Stimulated activated CD4-positive, alpha-beta T cell treated with anti-CD3 and anti-CD28 coated beads, Interleukin-1b, Interleukin-23, amount 100 ng/mL, for 4 hours (primary cell): ENCODE measurements around the gene AADACL4.

ENCODE experiments used
- DNase-seq, 2 donors: peaks; one replicate each; pipeline ENCODE4 v3.0.0-alpha.2; 2020; ENCODE audit warnings: low read depth in 2 of 2

AADACL4 gene

GRCh38 chr1:12613180-12613579, 30.7 kb upstream of the AADACL4 start:
- no peak for DNase-seq

GRCh38 chr1:12614402-12615158, 29.3 kb upstream of the AADACL4 start:
- DNase-seq: no peak

DNA sequence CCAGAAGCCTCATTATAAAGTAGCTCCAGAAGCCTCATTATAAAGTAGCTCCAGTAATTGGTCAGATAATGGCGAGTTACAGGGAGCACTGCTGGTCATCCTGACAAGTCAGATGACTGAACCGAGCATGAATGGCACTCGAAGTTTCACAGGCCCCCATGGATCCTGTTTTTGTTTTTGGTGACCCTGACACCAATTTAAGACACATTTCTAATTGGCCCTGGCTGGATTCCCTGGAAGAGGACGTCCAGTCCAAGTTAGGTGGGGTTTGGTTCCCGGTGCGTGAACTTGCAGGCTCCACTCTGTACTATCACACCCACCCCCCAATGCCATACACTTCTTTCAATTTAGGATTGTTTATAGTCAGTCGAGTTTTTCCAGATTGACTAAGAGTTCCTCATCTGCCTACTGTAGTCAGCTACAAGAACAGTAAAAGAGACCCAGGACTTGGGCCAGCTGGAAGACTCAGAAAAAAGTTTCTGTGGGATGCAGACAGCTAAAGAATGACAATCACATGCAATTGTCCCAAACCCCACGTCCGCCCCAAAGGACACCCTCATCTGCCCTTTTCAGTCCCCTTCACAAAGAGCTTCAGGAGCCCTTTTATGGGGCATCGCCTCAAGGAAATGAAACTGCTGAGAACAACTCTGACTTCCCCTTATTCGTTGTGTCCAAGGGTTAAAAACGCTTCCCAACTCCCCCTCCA, 28.6 kb upstream of the AADACL4 start:
- no peak for DNase-seq

DNA sequence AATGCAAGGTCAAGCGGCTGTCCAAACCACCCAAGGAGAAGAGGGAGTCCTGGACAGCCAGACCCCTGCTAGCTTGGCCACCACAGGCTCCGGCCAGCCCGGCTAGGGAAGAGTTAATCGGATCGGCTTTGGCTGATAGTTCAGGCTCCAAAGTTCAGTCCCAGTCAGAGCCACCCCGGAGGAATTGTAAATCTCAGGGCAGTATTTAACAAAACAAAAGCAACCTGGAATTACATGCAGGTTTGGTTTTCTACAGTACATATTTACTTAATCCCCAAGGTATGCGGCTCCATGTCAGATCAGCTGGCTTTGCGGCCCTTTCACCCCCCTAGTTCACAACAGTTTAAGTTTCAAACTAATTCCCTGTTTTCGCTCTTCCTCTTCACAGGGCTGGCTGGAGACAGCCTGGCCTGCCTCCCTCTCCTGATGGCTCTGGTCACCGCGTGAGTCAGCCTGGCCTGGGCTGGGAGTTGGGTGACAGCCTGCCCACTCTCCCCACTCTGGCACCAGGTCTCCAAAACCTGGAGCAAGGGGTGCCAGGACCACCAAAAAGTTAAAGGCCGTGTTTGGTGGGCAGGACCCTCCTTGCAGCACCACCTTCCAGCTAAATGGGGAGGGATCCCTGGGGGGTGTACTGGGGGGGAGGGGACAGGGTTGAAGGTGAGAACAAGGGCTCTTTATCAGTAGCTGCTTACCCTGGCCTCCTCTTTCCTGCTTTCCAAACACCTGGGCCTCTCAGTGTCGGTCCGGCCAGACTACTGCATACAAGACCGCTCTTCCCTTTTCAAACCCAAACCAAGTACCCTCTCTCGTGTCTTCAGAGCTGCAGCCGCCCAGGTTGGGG, 27.8 kb upstream of the AADACL4 start:
- no peak for DNase-seq

DNA sequence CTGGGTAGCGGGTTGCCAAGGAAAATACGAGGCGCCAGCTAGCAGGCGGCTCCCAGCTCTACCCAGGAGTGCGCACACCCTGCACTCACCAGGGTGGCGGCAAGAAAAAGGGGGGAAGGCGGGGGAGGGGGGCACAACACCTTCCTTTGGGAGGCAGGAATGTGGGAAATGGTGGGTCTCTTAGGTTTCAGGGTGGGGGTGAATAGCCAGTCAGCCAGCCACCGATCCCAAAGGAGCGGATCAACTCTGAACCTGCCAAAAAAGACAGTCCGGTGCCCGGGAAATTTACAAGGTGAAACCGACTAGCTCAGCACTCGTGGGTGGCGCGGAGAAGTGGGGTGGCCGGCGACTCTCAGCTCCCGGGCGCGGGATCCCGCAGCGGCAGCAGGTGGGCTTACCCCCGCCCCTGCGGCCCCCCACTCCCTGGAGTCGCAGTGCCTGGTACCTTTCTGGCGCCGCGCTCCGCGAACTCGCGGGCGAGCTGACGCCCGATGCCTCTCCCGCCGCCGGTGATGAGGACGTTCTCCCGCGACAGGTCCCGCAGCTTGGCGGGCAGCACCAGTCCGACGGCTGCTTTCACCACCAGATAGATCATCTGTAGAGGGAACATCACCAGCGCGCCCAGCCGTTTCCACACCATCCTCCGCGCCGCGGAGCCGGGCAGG, 27.0 kb upstream of the AADACL4 start:
- DNase-seq: peak in 1 of 2 donors; percentile 26

DNA sequence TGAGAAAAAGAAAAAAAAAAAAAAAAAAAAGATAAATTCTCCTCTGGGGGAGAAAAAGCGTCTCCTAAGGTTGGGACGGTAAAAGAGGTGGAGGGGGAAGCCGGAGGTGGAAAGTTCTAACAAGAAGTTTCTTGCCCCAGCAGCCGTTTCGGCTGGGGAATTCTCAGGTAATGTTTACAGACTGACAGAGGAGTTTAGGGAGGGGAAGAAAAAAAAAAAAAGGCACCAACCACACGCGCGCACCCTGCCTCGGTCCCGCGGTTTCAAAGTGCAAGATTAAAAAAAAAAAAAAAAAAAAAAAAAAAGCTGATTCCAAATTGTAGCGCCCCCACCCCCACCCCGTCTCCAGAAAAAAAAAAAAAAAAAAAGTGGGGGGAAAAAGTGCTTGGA, 26.4 kb upstream of the AADACL4 start:
- DNase-seq: peak in 1 of 2 donors; percentile 18

GRCh38 chr1:12617901-12618660, 25.8 kb upstream of the AADACL4 start, which contains the start of gene DHRS3:
TSS of gene DHRS3 (minus strand) at chr1:12618210. CDS start at chr1:12617348, 862 bp downstream.
- peak; percentile 30 to 48 for DNase-seq

DNA sequence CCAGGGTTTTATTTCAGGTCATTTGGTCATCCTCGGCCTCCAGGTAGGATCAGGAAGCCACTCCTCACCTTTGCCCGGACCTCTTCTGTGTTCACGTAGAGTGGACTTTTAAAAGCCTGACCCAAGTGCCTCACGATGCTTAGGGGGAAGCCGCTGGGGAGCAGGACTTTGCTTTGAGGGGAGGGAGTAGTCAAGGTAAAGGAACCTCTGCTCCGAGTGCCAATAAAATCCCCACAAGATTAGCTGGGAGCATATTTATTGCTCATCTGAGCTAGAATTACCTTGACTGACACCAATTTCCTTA, 25.3 kb upstream of the AADACL4 start:
- no peak for DNase-seq

- DNase-seq: peak; percentile 33 to 50
Observed at GRCh38 chr1:12618965-12619791, 24.7 kb upstream of the AADACL4 start.

DNA sequence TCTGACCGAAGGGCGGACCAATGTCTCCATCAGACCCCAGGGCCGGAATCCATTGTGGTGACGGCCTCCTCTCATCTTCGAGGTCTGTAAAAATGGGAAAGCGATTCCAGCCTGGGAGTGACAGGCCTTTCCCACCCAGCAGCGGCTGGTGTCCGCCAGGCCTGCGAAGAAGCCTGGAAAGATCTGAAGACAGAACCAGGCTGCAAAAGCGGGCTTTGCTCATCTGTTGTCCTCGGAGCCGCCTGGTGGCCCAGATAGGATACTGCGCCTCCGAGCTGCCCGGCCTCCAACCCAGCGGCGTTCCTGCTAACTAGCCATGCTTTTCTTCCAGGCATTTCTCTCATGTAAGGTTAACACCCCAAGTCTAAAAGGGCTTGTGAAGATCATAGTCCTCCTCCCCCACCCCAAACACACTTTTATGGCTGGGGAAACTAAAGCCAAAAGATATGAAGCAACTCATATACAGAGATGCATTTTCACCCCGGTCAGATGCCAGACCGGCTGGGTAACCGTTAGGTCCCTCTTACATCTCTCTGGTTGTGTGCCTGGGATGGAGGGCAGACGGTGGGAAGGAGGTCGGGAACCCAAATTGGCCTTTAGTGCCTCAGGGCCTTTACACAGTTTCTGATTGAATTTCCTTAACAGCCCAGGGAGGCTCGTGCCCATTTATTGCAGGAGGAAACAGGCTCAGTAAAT, 23.9 kb upstream of the AADACL4 start:
- DNase-seq: peak; percentile 70 to 74

DNA sequence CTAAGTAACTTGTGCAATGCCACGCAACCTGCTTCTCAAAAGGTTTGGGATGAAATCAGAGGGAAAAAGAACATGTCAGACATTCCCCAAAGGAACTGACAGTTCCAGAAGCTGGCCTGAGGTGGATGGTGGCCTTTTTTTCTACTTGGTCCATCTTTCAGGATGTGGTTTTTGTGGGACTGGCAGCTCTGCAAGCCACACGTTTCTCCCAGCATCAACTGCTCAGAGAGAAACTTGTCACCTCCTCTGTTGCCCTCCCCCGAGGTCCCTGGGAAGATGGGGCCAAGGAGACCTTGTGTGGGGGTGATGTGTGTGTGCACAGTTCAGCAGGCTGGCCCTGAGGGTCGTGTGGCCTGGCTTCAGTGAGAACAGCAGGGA, 23.4 kb upstream of the AADACL4 start:
- DNase-seq: no peak

DNA sequence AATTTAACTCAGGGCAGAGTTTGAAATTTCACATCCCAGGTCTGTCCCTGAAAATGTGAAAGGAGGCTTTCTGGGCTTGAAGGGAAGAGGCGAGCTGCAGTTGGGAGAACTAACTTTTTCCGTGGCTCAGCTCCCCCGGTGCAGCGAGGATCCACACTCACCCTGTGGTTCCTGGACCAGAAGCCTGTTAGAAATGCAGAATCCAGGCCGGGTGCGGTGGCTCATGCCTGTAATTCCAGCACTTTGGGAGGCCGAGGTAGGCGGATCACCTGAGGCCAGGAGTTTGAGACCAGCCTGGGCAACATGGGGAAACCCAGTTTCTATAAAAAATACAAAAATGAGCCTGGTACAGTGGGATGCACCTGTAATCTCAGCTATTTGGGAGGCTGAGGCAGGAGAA, 23.0 kb upstream of the AADACL4 start:
- no peak for DNase-seq

GRCh38 chr1:12621346-12622335, 22.2 kb upstream of the AADACL4 start:
- no peak for DNase-seq

DNA sequence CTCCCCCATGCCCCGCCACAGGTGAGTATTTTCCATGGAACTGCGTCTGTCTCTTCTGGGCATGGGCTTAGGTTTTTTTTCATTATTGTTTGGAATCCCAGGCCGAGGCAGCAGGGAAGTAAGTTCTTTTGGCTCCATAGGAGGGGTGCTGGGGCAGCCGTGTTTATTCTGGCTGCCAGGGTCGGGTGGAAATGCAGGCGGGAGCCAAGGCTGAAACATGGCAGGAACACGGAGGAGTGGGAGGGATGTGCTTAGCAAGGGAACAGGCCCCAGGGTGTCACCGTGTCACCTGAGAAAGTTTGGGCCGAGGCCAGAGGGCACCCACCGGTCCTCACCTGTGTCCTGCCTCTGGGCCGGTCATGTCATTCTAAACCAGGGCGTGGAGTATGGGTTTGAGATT, 21.4 kb upstream of the AADACL4 start:
- no peak for DNase-seq

DNA sequence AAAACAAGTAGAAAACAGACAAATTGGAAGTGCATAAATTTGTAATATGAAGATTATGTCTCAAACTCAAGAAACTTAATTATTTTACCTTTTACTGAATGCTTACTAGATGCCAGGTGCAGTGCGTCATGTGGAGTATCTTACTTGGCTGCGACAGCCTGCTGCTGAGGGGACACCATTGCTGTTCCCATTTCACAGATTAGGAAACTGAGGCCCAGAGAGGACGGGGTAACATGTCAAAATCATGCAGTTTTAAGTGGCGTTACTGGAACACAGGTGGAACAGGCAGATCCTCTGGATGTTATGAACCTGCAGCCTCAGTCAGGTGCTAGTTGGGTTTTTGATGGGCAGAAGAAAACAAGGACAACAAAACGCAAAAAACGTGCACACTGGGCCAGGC, 18.6 kb upstream of the AADACL4 start:
- DNase-seq: no peak

DNA sequence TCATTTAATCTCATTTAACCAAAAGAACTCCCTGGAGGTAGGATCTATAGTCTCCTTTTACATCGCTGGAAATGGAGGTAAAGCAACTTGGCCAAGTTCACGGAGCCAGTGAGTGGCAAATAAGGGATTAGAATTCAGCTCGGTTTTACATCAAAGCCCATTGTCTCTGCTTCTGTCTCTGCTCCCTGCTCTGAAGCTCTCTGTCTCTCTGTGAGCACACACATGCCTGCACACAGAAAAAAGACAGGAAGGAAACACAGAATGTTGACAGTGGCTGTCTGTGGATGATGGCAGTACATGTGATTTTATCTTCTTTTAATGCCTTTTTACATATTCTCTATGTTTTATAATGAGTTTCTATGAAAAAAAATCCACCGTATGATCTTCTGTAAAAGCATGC, 17.0 kb upstream of the AADACL4 start:
- no peak for DNase-seq

DNA sequence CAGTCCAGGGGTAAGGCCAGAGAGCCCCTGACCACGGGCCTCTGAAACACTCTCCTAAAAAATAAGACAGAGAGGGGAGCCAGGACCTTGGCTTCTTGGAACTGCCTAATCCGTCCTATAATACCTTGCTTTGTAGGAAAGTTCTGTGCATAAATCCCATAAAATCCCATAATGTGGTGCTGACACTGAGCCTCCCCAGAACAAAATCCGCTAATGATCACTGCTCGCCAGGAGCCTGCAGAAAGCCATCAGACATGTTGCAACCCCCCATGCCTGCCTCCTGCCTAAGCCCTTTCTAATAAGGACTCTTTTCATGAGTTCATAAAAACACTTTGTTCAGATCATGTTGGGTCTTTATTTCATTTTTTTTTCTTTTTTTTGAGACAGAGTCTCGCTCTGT, 16.6 kb upstream of the AADACL4 start:
- no peak for DNase-seq

- DNase-seq: no peak
Observed at GRCh38 chr1:12629511-12629956, 14.4 kb upstream of the AADACL4 start.
